CD4-positive, alpha-beta T cell (primary cell): ENCODE measurements around the gene OTUD4. TPM values are rescaled to one million over a fixed set of nuclear protein-coding genes. Genes with fewer than 3 reads are reported as not detected.

Experiments used
- ATAC-seq: fragments of 200-7000 bp; cut with Tn5 transposase; one replicate; pipeline ENCODE4 v1.10.0; 2022; ENCODE audit warnings: mild to moderate bottlenecking; ENCODE audit not compliant: poor library complexity
- CTCF ChIA-PET: fragments of 350-600 bp; sonication (Branson Sonifier 250); formaldehyde crosslinking; loops from one replicate; lab custom pipeline; 2021; ENCODE audit warnings: antibody characterized with exemption, inconsistent platforms; lab: Charles Lee
- POLR2A ChIA-PET: fragments of 350-600 bp; sonication (Branson Sonifier 250); formaldehyde crosslinking; loops from one replicate; lab custom pipeline; 2021; ENCODE audit warnings: antibody characterized with exemption, inconsistent platforms; lab: Charles Lee
- DNase-seq, 14 experiments: peaks; one replicate each; pipeline ENCODE4 v3.0.0-alpha.2; 2013 to 2020; ENCODE audit warnings: mixed read lengths in 2 of 14
- H3K27ac ChIP-seq, 2 donors: one replicate each; pipeline versions ENCODE4 v1.5.1 to v1.7.0; 2013; ENCODE audit warnings: low read length in 2 of 2, low read depth in 1 of 2, mild to moderate bottlenecking in 1 of 2
- H3K27me3 ChIP-seq, 2 experiments: 1 replicate in 1 of 2; 2 replicates in 1 of 2; pipeline versions ENCODE4 v1.6.1 to v1.7.0; 2013; ENCODE audit warnings: low read length in 2 of 2, control low read depth in 1 of 2, mild to moderate bottlenecking in 1 of 2, moderate library complexity in 1 of 2; ENCODE audit not compliant: insufficient read depth in 2 of 2, control insufficient read depth in 1 of 2
- H3K36me3 ChIP-seq: one replicate; pipeline ENCODE4 v1.6.1; 2013; ENCODE audit warnings: low read length, control low read depth; ENCODE audit not compliant: insufficient read depth
- H3K4me1 ChIP-seq: one replicate; pipeline ENCODE4 v1.6.1; 2013; ENCODE audit warnings: low read length, control low read depth; ENCODE audit not compliant: insufficient read depth
- H3K4me3 ChIP-seq: one replicate; pipeline ENCODE4 v1.5.1; 2013; ENCODE audit warnings: mild to moderate bottlenecking, low read length, moderate library complexity
- H3K9me3 ChIP-seq, 2 experiments: 1 replicate in 1 of 2; 2 replicates in 1 of 2; pipeline versions ENCODE4 v1.6.1 to v1.7.0; 2013; ENCODE audit warnings: low read length in 2 of 2, mild to moderate bottlenecking in 2 of 2, control low read depth in 1 of 2, moderate library complexity in 1 of 2; ENCODE audit not compliant: control insufficient read depth in 1 of 2, insufficient read depth in 1 of 2
- H3K27ac Mint-ChIP-seq: one replicate; pipeline ENCODE4 v1.8.0; 2020; ENCODE audit warnings: mixed read lengths
- H3K27me3 Mint-ChIP-seq: one replicate; pipeline ENCODE4 v1.8.0; 2021; ENCODE audit warnings: mixed read lengths
- H3K36me3 Mint-ChIP-seq: one replicate; pipeline ENCODE4 v1.8.0; 2021; ENCODE audit warnings: low read depth, mixed read lengths
- H3K4me1 Mint-ChIP-seq: one replicate; pipeline ENCODE4 v1.8.0; 2021; ENCODE audit warnings: low read depth, mixed read lengths
- H3K4me3 Mint-ChIP-seq: one replicate; pipeline ENCODE4 v1.8.0; 2020; ENCODE audit warnings: mild to moderate bottlenecking, mixed read lengths
- H3K9me3 Mint-ChIP-seq: one replicate; pipeline ENCODE4 v1.8.0; 2020; ENCODE audit warnings: mixed read lengths
- intact Hi-C, 2 experiments: fragments of 100-400 bp; cut with DNase I in 1 of 2; cut with micrococcal nuclease in 1 of 2; formaldehyde crosslinking; loops; one replicate each; pipeline versions ENCODE4 v1.15.1 to v1.9.0; 2023 to 2025; cut with DNase I, micrococcal nuclease
- total RNA-seq, 174 experiments: library from RNA in 2 of 174; stranded (reverse) in 2 of 174; gene quantifications; one replicate each; pipeline ENCODE4 v1.2.3 and lab custom pipeline; 2021 to 2026
- TF ChIP-seq, protein P1 (sequence below): fragments of 200-600 bp; IDR thresholded peaks from one replicate; pipeline ENCODE4 v1.8.0; 2022; ENCODE audit warnings: antibody characterized with exemption, mild to moderate bottlenecking

OTUD4 gene
- total RNA-seq, 2 experiments from 2014 or later, result 75.1 to 81.1 TPM

GRCh38 chr4:145200366-145200765 is 20.0 kb upstream of the OTUD4 start:
- Mint-ChIP-seq H3K36me3 (no peaks in the 10 kb centered on the region), H3K4me1 (no peaks in the 10 kb centered on the region), H3K27ac (no peak overlapping the region), H3K9me3 (no peaks in the 10 kb centered on the region), H3K4me3 (no peak overlapping the region), H3K27me3 (peaks cover 9% of the 10 kb centered on the region)
- CTCF ChIA-PET, result no interaction called here
- Histone ChIP-seq H3K4me3 (no peak overlapping the region), H3K9me3 (no peaks in the 10 kb centered on the region), H3K27ac (no peak overlapping the region), H3K27me3 (no peaks in the 10 kb centered on the region), H3K36me3 (no peaks in the 10 kb centered on the region), H3K4me1 (no peaks in the 10 kb centered on the region)
- TF ChIP-seq, protein P1, sequence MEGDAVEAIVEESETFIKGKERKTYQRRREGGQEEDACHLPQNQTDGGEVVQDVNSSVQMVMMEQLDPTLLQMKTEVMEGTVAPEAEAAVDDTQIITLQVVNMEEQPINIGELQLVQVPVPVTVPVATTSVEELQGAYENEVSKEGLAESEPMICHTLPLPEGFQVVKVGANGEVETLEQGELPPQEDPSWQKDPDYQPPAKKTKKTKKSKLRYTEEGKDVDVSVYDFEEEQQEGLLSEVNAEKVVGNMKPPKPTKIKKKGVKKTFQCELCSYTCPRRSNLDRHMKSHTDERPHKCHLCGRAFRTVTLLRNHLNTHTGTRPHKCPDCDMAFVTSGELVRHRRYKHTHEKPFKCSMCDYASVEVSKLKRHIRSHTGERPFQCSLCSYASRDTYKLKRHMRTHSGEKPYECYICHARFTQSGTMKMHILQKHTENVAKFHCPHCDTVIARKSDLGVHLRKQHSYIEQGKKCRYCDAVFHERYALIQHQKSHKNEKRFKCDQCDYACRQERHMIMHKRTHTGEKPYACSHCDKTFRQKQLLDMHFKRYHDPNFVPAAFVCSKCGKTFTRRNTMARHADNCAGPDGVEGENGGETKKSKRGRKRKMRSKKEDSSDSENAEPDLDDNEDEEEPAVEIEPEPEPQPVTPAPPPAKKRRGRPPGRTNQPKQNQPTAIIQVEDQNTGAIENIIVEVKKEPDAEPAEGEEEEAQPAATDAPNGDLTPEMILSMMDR, result no peak
- DNase-seq (no peak), ATAC-seq (no peak)
- POLR2A ChIA-PET, result no interaction called here
- intact Hi-C loops, result no loop called here

- CTCF ChIA-PET, result no interaction called here
Measured at GRCh38 chr4:145199051-145199716, 18.8 kb upstream of the OTUD4 start.

DNA sequence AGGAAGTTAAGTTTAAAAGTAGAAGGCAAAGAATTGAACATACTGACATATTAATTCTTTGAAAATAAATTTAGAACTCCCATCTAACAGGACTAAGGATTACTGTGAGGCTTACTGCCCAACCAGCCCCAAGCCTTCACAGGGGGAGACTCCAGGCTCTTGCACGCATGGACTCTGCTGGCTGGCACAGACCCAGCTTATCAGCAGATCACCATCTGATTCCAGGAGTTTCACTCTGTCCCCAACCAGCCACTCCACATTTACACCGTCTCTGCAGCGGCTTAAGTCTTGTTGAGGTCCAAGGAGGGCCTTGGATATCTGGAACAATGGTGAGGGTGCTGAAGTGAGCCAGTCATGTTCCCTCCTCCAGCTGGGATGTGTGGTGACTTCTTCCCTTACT is 16.4 kb upstream of the OTUD4 start:
- Histone ChIP-seq H3K27ac (no peak overlapping the region), H3K4me1 (no peaks in the 10 kb centered on the region), H3K27me3 (no peaks in the 10 kb centered on the region), H3K9me3 (no peaks in the 10 kb centered on the region), H3K36me3 (no peaks in the 10 kb centered on the region), H3K4me3 (no peak overlapping the region)
- Mint-ChIP-seq H3K4me1 (no peaks in the 10 kb centered on the region), H3K9me3 (no peaks in the 10 kb centered on the region), H3K36me3 (no peaks in the 10 kb centered on the region), H3K27me3 (peaks cover 9% of the 10 kb centered on the region), H3K4me3 (no peak overlapping the region), H3K27ac (no peak overlapping the region)
- TF ChIP-seq, protein P1, result no peak
- ATAC-seq (no peak), DNase-seq (no peak)
- CTCF ChIA-PET, result no interaction called here
- intact Hi-C loops, result no loop called here
- POLR2A ChIA-PET, result no interaction called here

More at GRCh38 chr4:145199051-145199716, 18.8 kb upstream of the OTUD4 start:
- no peaks in the 10 kb centered on the region for H3K36me3 ChIP-seq
- no peaks in the 10 kb centered on the region for H3K4me1 Mint-ChIP-seq
- H3K4me3 ChIP-seq, result no peak overlapping the region
- no peaks in the 10 kb centered on the region for H3K36me3 Mint-ChIP-seq
- no peaks in the 10 kb centered on the region for H3K9me3 ChIP-seq
- H3K4me1 ChIP-seq, result no peaks in the 10 kb centered on the region
- H3K27ac ChIP-seq, result no peak overlapping the region
- ATAC-seq (no peak), DNase-seq (no peak)
- TF ChIP-seq, protein P1, result no peak
- H3K27me3 ChIP-seq, result no peaks in the 10 kb centered on the region
- POLR2A ChIA-PET, result no interaction called here
- H3K27me3 Mint-ChIP-seq, result peaks cover 9% of the 10 kb centered on the region
- intact Hi-C loops, result no loop called here
- H3K27ac Mint-ChIP-seq, result no peak overlapping the region
- H3K4me3 Mint-ChIP-seq, result no peak overlapping the region
- H3K9me3 Mint-ChIP-seq, result no peaks in the 10 kb centered on the region
